ENCODE data around the gene RAE1. TPM values are rescaled to one million over a fixed set of nuclear protein-coding genes. Genes with fewer than 3 reads are reported as not detected.

The RAE1 gene
- total RNA-seq, 2 experiments from 2014 or later = 45.6 to 46.5 TPM

Small RNA genes lying within 50 kb of the gene (microRNA-seq; reads per million reads assigned to microRNA genes)
- not detected for gene MIR4325 (ENCODE audit: borderline microRNAs expressed, borderline replicate concordance)

Other genes starting within 250 kb of the RAE1 start
- gene BMP7, start 84.6 kb upstream of the RAE1 start, total RNA-seq = not detected
- gene SPO11, start 21.5 kb upstream of the RAE1 start, total RNA-seq = not detected
- gene RBM38, start 40.1 kb downstream of the RAE1 start, total RNA-seq = 10 to 100 TPM; 60.3 to 63.1 TPM
- not detected for gene CTCFL, start 173.9 kb downstream of the RAE1 start, total RNA-seq
- gene PCK1, start 209.9 kb downstream of the RAE1 start, total RNA-seq = not detected